IMR-90 (cell line): Measurements from ENCODE around the gene NAV2. TPM values are rescaled to one million over a fixed set of nuclear protein-coding genes. Genes with fewer than 3 reads are reported as not detected.

ENCODE experiments used
- ATAC-seq: fragments of 200-7000 bp; cut with Tn5 transposase; 2 replicates; pipeline ENCODE4 v1.9.1; 2020; ENCODE audit warnings: low read depth, mild to moderate bottlenecking, moderate library complexity
- BruUV-seq: library from RNA; stranded (reverse); fragments of 400-500 nt; replicated peaks from 2 replicates; lab custom pipeline; 2021; lab: Mats Ljungman, UMichigan
- CTCF ChIA-PET: fragments of 300-600 bp; formaldehyde crosslinking; extraction: SDS; loops from one replicate; lab custom pipeline; 2021; ENCODE audit warnings: antibody characterized with exemption; lab: Yijun Ruan, JAX
- POLR2A ChIA-PET: fragments of 300-600 bp; sonication (Branson Sonifier 250); formaldehyde crosslinking; loops from one replicate; lab custom pipeline; 2022; ENCODE audit warnings: antibody characterized with exemption; ENCODE audit not compliant: unreplicated experiment; lab: Charles Lee
- DNase-seq: peaks from one replicate; pipeline ENCODE4 v3.0.0; 2013
- H2AFZ ChIP-seq: replicated peaks from 2 replicates; pipeline ENCODE3; 2013; ENCODE audit warnings: low read length, mild to moderate bottlenecking; ENCODE audit not compliant: poor library complexity
- H2AK5ac ChIP-seq: 2 replicates; pipeline ENCODE4 v1.6.1; 2013; ENCODE audit warnings: low read depth, low read length, inconsistent platforms
- H2AK9ac ChIP-seq: replicated peaks from 2 replicates; pipeline ENCODE3; 2013; ENCODE audit warnings: mild to moderate bottlenecking, low read depth, low read length, moderate library complexity; ENCODE audit not compliant: poor library complexity
- H2BK120ac ChIP-seq: 2 replicates; pipeline ENCODE4 v1.6.1; 2013; ENCODE audit warnings: low read depth, low read length, inconsistent platforms
- H2BK15ac ChIP-seq: 3 replicates; pipeline ENCODE4 v1.6.1; 2013; ENCODE audit warnings: low read depth, low read length, inconsistent platforms
- H2BK20ac ChIP-seq: 2 replicates; pipeline ENCODE4 v1.6.1; 2013; ENCODE audit warnings: low read depth, mild to moderate bottlenecking, inconsistent platforms, low read length, moderate library complexity
- H2BK5ac ChIP-seq: 2 replicates; pipeline ENCODE4 v1.6.1; 2013; ENCODE audit warnings: mild to moderate bottlenecking, low read depth, low read length, inconsistent platforms; ENCODE audit not compliant: poor library complexity, severe bottlenecking
- H3K14ac ChIP-seq: replicated peaks from 2 replicates; pipeline ENCODE4 v1.6.1; 2013; ENCODE audit warnings: low read depth, low read length, inconsistent platforms
- H3K18ac ChIP-seq: 2 replicates; pipeline ENCODE4 v1.6.1; 2013; ENCODE audit warnings: low read depth, low read length, control low read depth
- H3K23ac ChIP-seq: 2 replicates; pipeline ENCODE4 v1.6.1; 2013; ENCODE audit warnings: low read depth, low read length, inconsistent platforms
- H3K27ac ChIP-seq: 2 replicates; pipeline ENCODE4 v1.5.1; 2013; ENCODE audit warnings: mild to moderate bottlenecking, control low read depth, low read length; ENCODE audit not compliant: insufficient read depth
- H3K27me3 ChIP-seq: 2 replicates; pipeline ENCODE4 v1.6.1; 2013; ENCODE audit warnings: low read length; ENCODE audit not compliant: control insufficient read depth, insufficient read depth
- H3K36me3 ChIP-seq: 2 replicates; pipeline ENCODE4 v1.6.1; 2013; ENCODE audit warnings: low read length, mixed read lengths; ENCODE audit not compliant: control insufficient read depth, insufficient read depth
- H3K4ac ChIP-seq: 2 replicates; pipeline ENCODE4 v1.6.1; 2013; ENCODE audit warnings: low read depth, low read length, inconsistent platforms
- H3K4me1 ChIP-seq: 2 replicates; pipeline ENCODE4 v1.6.1; 2013; ENCODE audit warnings: low read length, mixed read lengths; ENCODE audit not compliant: control insufficient read depth, insufficient read depth
- H3K4me2 ChIP-seq: 2 replicates; pipeline ENCODE4 v1.6.1; 2013; ENCODE audit warnings: low read depth, mild to moderate bottlenecking, control low read depth, low read length, moderate library complexity
- H3K4me3 ChIP-seq: 2 replicates; pipeline ENCODE4 v1.5.1; 2013; ENCODE audit warnings: low read depth, mild to moderate bottlenecking, control low read depth, low read length, moderate library complexity; ENCODE audit not compliant: insufficient read depth
- H3K56ac ChIP-seq: 2 replicates; pipeline ENCODE4 v1.6.1; 2013; ENCODE audit warnings: low read length, inconsistent platforms; ENCODE audit not compliant: insufficient read depth; ENCODE audit errors: extremely low read depth
- H3K79me1 ChIP-seq, 2 experiments: 2 replicates each; pipeline ENCODE4 v1.6.1; 2013; ENCODE audit warnings: low read length in 2 of 2, inconsistent platforms in 1 of 2, low read depth in 1 of 2
- H3K9ac ChIP-seq: 2 replicates; pipeline ENCODE4 v1.6.1; 2013; ENCODE audit warnings: low read depth, low read length, control low read depth
- H3K9me1 ChIP-seq: 2 replicates; pipeline ENCODE4 v1.6.1; 2013; ENCODE audit warnings: low read length, inconsistent platforms; ENCODE audit not compliant: insufficient read depth
- H3K9me3 ChIP-seq: 2 replicates; pipeline ENCODE4 v1.6.1; 2013; ENCODE audit warnings: low read length; ENCODE audit not compliant: control insufficient read depth, insufficient read depth
- H4K20me1 ChIP-seq: 2 replicates; pipeline ENCODE4 v1.6.1; 2013; ENCODE audit warnings: low read length, inconsistent platforms; ENCODE audit not compliant: insufficient read depth
- H4K5ac ChIP-seq: 2 replicates; pipeline ENCODE4 v1.6.1; 2013; ENCODE audit warnings: mild to moderate bottlenecking, low read depth, low read length, control low read depth
- H4K8ac ChIP-seq, 2 experiments: 2 replicates each; pipeline ENCODE4 v1.6.1; 2013; ENCODE audit warnings: low read depth in 2 of 2, low read length in 2 of 2, control low read depth in 1 of 2, inconsistent platforms in 1 of 2
- H4K91ac ChIP-seq: 2 replicates; pipeline ENCODE4 v1.6.1; 2013; ENCODE audit warnings: low read depth, low read length, inconsistent platforms; ENCODE audit not compliant: insufficient read depth
- BHLHE40 ChIP-seq: fragments of 150-350 bp; IDR thresholded peaks from 2 replicates; pipeline ENCODE4 v1.6.1; 2016; ENCODE audit warnings: mild to moderate bottlenecking, low read depth, low read length
- CEBPB ChIP-seq: IDR thresholded peaks from 2 replicates; pipeline ENCODE4 v1.6.1; 2012; ENCODE audit warnings: low read depth, low read length, improper control_type of control experiment
- CHD1 ChIP-seq: IDR thresholded peaks from 2 replicates; pipeline ENCODE4 v1.6.1; 2012; ENCODE audit warnings: low read depth, low read length, improper control_type of control experiment
- FOS ChIP-seq: fragments of 150-350 bp; IDR thresholded peaks from 2 replicates; pipeline ENCODE4 v1.6.1; 2016; ENCODE audit warnings: low read depth, low read length
- MAFK ChIP-seq: IDR thresholded peaks from 2 replicates; pipeline ENCODE4 v1.6.1; 2012; ENCODE audit warnings: low read depth, low read length, improper control_type of control experiment
- MAZ ChIP-seq: IDR thresholded peaks from 2 replicates; pipeline ENCODE4 v1.6.1; 2012; ENCODE audit warnings: low read depth, mild to moderate bottlenecking, low read length, improper control_type of control experiment, moderate library complexity, borderline replicate concordance
- MXI1 ChIP-seq: IDR thresholded peaks from 2 replicates; pipeline ENCODE4 v1.6.1; 2012; ENCODE audit warnings: low read depth, mild to moderate bottlenecking, low read length, moderate library complexity, borderline replicate concordance
- NFE2L2 ChIP-seq: fragments of 150-350 bp; IDR thresholded peaks from 2 replicates; pipeline ENCODE4 v1.6.1; 2016; ENCODE audit warnings: low read depth, mild to moderate bottlenecking, low read length
- POLR2A ChIP-seq: IDR thresholded peaks from 2 replicates; pipeline ENCODE4 v1.6.1; 2012; ENCODE audit warnings: mild to moderate bottlenecking, low read depth, low read length
- RAD21 ChIP-seq: IDR thresholded peaks from 2 replicates; pipeline ENCODE4 v1.6.1; 2012; ENCODE audit warnings: low read length, improper control_type of control experiment
- RCOR1 ChIP-seq: IDR thresholded peaks from 2 replicates; pipeline ENCODE4 v1.6.1; 2012; ENCODE audit warnings: mild to moderate bottlenecking, low read length, improper control_type of control experiment; ENCODE audit not compliant: insufficient replicate concordance
- RFX5 ChIP-seq: IDR thresholded peaks from 2 replicates; pipeline ENCODE4 v1.8.0; 2012; ENCODE audit warnings: low read depth, mild to moderate bottlenecking, low read length, moderate library complexity
- SMC3 ChIP-seq: fragments of 150-350 bp; IDR thresholded peaks from 2 replicates; pipeline ENCODE4 v1.6.1; 2016; ENCODE audit warnings: low read depth, mild to moderate bottlenecking, antibody characterized with exemption, low read length, moderate library complexity
- WGBS, 2 experiments: methylation state at CpG; one replicate each; pipeline versions ENCODE4 v1.1.5 to v1.1.7; 2013; ENCODE audit warnings: missing lambda C conversion rate in 2 of 2; ENCODE audit not compliant: insufficient read length in 1 of 2; ENCODE audit errors: extremely low coverage in 2 of 2; 5-methylcytosine and 5-hydroxymethylcytosine counted together
- dilution Hi-C: fragments of 300-500 bp; cut with HindIII; formaldehyde crosslinking; loops from one replicate; pipeline ENCODE4 v1.14.3; 2018; ENCODE audit warnings: low sequenced_read_pairs; ENCODE audit not compliant: unreplicated experiment
- in situ Hi-C: fragments of 300-500 bp; cut with MboI; formaldehyde crosslinking; loops from 3 replicates; pipeline ENCODE4 v1.14.3; 2019; ENCODE audit warnings: low sequenced_read_pairs, inconsistent platforms, mixed read lengths
- intact Hi-C: fragments of 100-400 bp; cut with micrococcal nuclease; formaldehyde crosslinking; loops from 2 replicates; pipeline ENCODE4 v1.10.0; 2022
- polyA plus RNA-seq, 3 experiments: library from polyadenylated mRNA; depleted of rRNA; stranded (reverse); fragments of >200 nt; gene quantifications; 2 replicates each; pipeline ENCODE4 v1.2.3, GENCODE V29; 2012; ENCODE audit warnings: low replicate concordance in 1 of 3
- total RNA-seq: library from RNA; depleted of rRNA; stranded (reverse); fragments of >200 nt; gene quantifications from 2 replicates; pipeline ENCODE4 v1.2.3, GENCODE V29; 2012
- TF ChIP-seq, protein P1 (sequence below): conservative IDR thresholded peaks from 2 replicates; pipeline ENCODE4 v1.5.1; 2012; ENCODE audit warnings: mild to moderate bottlenecking, low read depth, low read length, improper control_type of control experiment
- TF ChIP-seq, protein P2 (sequence below): fragments of 150-350 bp; IDR thresholded peaks from 2 replicates; pipeline ENCODE4 v1.6.1; 2017; ENCODE audit warnings: mild to moderate bottlenecking, antibody characterized with exemption, low read length, low read depth
- TF ChIP-seq, protein P3 (sequence below): fragments of 150-350 bp; IDR thresholded peaks from 2 replicates; pipeline ENCODE4 v1.6.1; 2016; ENCODE audit warnings: low read depth, mild to moderate bottlenecking, low read length, moderate library complexity, borderline replicate concordance

Gene NAV2
- total and polyA plus RNA-seq, 2 of the 4 experiments (the other 2 are of a cell fraction): 4.5 to 12.6 TPM

DNA sequence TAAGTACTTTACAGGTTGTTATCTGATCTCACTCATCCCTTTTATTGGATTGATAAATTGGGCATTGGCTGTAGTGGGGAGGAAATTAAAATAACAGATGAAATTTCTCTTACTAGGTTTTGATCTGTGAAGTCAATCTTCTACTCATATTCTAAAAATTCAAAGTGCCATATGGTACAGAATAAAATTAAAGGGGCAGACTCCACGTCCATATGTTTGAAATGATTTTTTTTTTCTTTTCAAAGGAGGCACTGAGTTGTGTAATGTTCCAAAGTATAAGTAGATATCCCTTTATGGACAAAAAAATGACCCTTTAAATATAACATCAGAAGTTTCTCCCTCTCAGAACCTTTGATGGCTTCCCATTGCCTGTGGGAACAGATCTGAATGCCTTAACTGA lies 240.3 kb downstream of the NAV2 start:
- H3K4me2 ChIP-seq: no peak overlapping the region
- no peak overlapping the region for H3K4me3 ChIP-seq
- intact Hi-C loops: no loop called here
- peaks cover 11% of the 10 kb centered on the region; the same call in 1 of the 2 replicates for H3K9me1 ChIP-seq
- H3K4me1 ChIP-seq: peaks cover 15% of the 10 kb centered on the region
- BruUV-seq: no TSS peak
- no peak overlapping the region; the same call in 1 of the 2 replicates for H2AK5ac ChIP-seq
- no peak overlapping the region for H3K56ac ChIP-seq
- no peak overlapping the region for H2BK20ac ChIP-seq
- no peak overlapping the region for H3K4ac ChIP-seq
- no peak overlapping the region for H2BK120ac ChIP-seq
- ChIA-PET POLR2A (no interaction called here), CTCF (interaction anchor here (0.6 to 3.7 kb wide), 7 partner anchors 10 to 403 kb away, joined by 3 to 23 read pairs (median 6); no protein-coding TSS in a partner anchor)
- no peak overlapping the region for H2BK15ac ChIP-seq
- H2AK9ac ChIP-seq: peak overlapping the region; percentile 82
- H3K23ac ChIP-seq: no peak overlapping the region
- no peak overlapping the region for H4K8ac ChIP-seq
- no peak overlapping the region for H2AFZ ChIP-seq
- DNase-seq (no peak), ATAC-seq (no peak)
- no peak overlapping the region for H3K27ac ChIP-seq
- 0 out of 2 replicates have a peak overlapping the region, but pooled peaks have one; percentile 13 for H3K14ac ChIP-seq
- no peaks in the 10 kb centered on the region for H3K27me3 ChIP-seq
- H3K9me3 ChIP-seq: no peaks in the 10 kb centered on the region
- no peak overlapping the region for H4K5ac ChIP-seq
- H4K91ac ChIP-seq: no peak overlapping the region
- no peak overlapping the region for H3K9ac ChIP-seq
- no CpG with 5 or more reads among the region's 1 CpG for WGBS, 2 experiments
- dilution Hi-C loops: no loop called here
- H2BK5ac ChIP-seq: no peak overlapping the region
- H3K79me1 ChIP-seq: peaks cover 18 to 45% of the 10 kb centered on the region in 2 experiments
- H3K36me3 ChIP-seq: peaks cover 12% of the 10 kb centered on the region
- TF ChIP-seq NFE2L2 (no peak), MXI1 (no peak), SMC3 (no peak), FOS (no peak), BHLHE40 (no peak), MAZ (no peak), RAD21 (no peak), CHD1 (no peak), RCOR1 (no peak), CEBPB (no peak), POLR2A (no peak), RFX5 (no peak), MAFK (no peak)
- TF ChIP-seq, protein P1, sequence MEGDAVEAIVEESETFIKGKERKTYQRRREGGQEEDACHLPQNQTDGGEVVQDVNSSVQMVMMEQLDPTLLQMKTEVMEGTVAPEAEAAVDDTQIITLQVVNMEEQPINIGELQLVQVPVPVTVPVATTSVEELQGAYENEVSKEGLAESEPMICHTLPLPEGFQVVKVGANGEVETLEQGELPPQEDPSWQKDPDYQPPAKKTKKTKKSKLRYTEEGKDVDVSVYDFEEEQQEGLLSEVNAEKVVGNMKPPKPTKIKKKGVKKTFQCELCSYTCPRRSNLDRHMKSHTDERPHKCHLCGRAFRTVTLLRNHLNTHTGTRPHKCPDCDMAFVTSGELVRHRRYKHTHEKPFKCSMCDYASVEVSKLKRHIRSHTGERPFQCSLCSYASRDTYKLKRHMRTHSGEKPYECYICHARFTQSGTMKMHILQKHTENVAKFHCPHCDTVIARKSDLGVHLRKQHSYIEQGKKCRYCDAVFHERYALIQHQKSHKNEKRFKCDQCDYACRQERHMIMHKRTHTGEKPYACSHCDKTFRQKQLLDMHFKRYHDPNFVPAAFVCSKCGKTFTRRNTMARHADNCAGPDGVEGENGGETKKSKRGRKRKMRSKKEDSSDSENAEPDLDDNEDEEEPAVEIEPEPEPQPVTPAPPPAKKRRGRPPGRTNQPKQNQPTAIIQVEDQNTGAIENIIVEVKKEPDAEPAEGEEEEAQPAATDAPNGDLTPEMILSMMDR: no peak
- TF ChIP-seq, protein P2, sequence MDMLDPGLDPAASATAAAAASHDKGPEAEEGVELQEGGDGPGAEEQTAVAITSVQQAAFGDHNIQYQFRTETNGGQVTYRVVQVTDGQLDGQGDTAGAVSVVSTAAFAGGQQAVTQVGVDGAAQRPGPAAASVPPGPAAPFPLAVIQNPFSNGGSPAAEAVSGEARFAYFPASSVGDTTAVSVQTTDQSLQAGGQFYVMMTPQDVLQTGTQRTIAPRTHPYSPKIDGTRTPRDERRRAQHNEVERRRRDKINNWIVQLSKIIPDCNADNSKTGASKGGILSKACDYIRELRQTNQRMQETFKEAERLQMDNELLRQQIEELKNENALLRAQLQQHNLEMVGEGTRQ: no peak
- TF ChIP-seq, protein P3, sequence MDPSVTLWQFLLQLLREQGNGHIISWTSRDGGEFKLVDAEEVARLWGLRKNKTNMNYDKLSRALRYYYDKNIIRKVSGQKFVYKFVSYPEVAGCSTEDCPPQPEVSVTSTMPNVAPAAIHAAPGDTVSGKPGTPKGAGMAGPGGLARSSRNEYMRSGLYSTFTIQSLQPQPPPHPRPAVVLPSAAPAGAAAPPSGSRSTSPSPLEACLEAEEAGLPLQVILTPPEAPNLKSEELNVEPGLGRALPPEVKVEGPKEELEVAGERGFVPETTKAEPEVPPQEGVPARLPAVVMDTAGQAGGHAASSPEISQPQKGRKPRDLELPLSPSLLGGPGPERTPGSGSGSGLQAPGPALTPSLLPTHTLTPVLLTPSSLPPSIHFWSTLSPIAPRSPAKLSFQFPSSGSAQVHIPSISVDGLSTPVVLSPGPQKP: no peak
- in situ Hi-C loops: no loop called here
- H3K18ac ChIP-seq: no peak overlapping the region
- H4K20me1 ChIP-seq: peaks cover 15% of the 10 kb centered on the region; the same call in 1 of the 2 replicates
